CD4-positive, alpha-beta T cell treated with Interleukin-17A for 1 hour (primary cell): ENCODE measurements around the gene HBS1L.
"Not testable (repeated sequence)": the region's sequence is repeated elsewhere in the genome, so short reads cannot be mapped to it uniquely, and the experiment has no call there.

ENCODE experiments used
- DNase-seq: peaks from one replicate; pipeline ENCODE4 v3.0.0-alpha.2; 2020

The HBS1L gene

GRCh38 chr6:135073756-135074393 is 19.3 kb upstream of the HBS1L start:
- no peak for DNase-seq

GRCh38 chr6:135073217-135073616 is 18.6 kb upstream of the HBS1L start:
- DNase-seq: no peak

DNA sequence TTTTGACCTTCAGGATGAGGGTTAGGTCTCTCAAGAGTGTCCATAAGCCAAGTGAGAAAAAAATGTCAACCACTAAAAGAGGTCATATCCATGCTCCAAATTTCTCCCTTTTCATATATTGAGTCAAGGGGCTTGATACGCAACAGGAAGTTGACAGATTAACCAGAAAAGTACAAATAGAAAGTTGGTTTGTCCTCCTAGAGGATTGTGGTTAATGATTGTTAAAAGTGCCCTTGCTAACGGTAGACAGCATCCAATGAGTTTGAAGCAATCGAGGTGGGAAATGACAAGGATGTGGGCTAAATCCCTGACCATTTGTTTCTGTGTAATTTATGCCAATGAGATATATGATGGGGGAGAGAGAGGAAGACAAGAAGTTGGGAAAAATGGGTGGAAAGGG is 18.1 kb upstream of the HBS1L start:
- no peak for DNase-seq

DNA sequence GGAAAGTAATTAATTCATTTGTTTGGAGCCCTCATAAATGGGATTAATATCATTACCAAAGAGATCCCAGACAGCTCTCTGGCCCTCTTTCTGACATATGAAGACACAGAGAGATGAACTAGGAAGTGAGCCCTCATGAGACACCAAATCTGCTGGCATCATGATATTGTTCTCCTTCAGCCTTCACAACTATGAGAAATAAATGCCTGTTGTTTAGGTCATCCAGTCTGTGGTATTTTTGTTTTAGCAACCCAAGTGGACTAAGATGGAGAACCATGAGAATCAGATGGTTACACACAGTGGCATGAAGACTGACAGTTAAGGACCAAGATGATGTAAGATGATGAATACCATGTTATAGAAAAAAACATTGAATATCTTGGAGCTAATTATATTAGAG is 16.9 kb upstream of the HBS1L start:
- no peak for DNase-seq

DNA sequence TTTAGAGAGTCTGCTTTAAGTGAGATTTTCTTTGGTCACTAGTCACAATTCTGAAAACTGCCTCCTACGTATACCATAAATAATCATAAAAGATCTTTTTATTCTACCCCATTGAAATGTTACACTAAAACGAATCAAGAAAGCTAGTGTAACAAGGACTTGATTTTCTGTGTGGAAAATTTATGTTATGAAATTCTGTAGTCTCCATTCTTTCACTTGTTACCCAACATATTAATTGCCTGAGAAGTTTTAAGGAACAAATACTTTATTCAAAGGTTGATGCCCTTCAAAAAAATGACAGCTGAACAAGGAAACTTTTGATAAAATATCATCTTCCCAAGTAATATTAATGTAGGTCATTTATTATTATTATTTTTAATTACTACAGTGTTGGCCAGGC is 13.3 kb upstream of the HBS1L start:
- DNase-seq: no peak

DNA sequence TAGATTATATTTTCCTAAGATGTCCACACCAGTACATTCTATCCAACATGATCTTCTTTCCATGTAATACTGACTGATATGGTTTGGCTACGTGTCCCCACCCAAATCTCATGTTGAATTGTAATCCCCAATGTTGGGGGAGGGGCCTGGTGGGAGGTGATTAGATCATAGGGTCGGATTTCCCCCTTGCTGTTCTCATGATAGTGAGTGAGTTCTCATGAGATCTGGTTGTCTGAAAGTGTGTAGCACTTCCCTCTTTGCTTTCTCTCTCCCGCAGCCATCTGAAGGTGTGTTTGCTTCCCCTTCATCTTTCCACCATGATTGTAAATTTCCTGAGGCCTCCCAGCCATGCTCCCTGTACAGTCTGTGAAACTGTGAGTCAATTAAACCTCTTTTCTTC is 12.2 kb upstream of the HBS1L start:
- no peak for DNase-seq

- no peak for DNase-seq
These were observed 11.8 kb upstream of the HBS1L start for GRCh38 chr6:135066397-135066796.

GRCh38 chr6:135064586-135064985 is 10.0 kb upstream of the HBS1L start:
- DNase-seq: no peak

DNA sequence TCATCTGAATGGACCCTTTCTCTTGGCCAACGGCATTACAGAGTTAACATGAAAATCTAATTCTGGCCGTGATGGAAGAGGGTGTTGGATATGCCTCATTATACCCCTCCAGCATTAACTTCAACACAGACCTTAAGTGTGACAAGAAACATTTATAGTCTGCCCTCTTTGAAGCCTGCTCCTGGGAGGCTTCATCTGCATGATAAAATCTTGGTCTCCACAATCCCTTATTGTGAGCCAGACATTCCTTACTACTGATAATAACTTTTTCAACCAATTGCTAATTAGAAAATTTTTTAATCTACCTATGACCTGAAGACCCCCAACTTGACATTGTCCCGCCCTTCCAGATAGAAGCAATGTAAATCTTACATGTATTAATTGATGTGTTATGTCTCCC is 9.3 kb upstream of the HBS1L start:
- no peak for DNase-seq

- DNase-seq: no peak
These were observed 8.1 kb upstream of the HBS1L start for GRCh38 chr6:135062735-135063134.

- no peak for DNase-seq
These were observed 5.5 kb upstream of the HBS1L start for GRCh38 chr6:135060076-135060475.

- not testable (repeated sequence) for DNase-seq
These were observed 3.7 kb upstream of the HBS1L start for GRCh38 chr6:135058299-135058698.

DNA sequence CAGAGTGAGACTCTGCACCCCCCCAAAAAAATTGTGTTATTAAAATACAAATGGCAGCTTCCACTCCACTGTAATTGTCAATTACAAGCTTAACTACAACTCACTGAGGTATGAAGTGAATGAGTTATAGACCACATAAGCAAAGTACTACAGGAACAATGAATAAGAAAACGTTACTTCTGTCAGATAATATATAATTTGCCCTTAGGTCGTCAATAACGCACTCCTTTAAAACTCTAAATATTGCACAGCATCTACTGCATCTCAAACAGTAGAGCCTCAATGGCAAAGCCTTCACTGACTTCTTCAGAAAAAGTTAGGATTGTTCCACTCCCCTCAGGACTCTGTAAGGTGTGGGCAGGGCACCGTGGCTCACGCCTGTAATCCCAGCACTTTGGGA is 2.0 kb upstream of the HBS1L start:
- no peak for DNase-seq

- no peak for DNase-seq
These were observed 425 bp downstream of the HBS1L start for GRCh38 chr6:135054226-135054568.

- DNase-seq: no peak
These were observed 1.2 kb downstream of the HBS1L start for GRCh38 chr6:135053406-135053805.

DNA sequence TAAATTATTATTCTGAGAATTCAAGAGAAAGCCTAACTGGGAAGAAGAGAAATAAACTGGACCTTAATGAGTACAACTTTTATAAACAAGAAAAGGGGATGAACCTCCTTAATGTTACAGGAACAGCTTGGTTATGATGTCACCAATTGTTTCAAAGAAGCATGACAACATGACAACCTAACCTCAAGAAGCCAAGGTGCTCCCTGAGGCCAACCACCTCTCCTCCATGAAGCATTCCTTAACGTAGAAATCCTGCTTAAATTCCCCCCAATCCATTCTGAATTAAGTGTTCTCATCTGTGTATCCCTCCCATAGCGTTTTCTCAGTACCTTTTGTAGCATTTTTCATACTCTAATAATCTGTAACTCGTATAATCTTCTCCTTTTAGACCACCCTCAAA is 1.7 kb downstream of the HBS1L start:
- no peak for DNase-seq

DNA sequence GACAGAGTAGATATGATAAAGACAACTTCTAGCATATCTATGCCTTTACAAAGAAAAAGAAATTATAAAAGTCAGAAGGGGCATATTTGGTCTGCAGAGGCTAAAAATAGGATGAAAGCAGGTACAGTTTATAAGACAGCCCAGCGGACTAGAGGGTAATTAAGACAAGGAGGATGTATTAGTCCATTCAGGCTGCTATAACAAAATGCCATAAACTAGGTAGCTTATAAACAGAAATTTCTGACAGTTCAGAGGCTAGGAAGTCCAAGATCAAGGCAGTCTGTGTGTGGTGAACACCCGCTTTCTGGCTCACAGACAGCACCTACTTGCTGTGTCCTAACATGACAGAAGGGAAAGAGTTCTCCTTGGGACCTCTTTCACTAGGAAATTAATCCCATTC is 5.7 kb downstream of the HBS1L start:
- DNase-seq: no peak

GRCh38 chr6:135047336-135047735 is 7.3 kb downstream of the HBS1L start:
- no peak for DNase-seq

- DNase-seq: peak; percentile 35
These were observed 7.7 kb downstream of the HBS1L start for GRCh38 chr6:135046912-135047311.

DNA sequence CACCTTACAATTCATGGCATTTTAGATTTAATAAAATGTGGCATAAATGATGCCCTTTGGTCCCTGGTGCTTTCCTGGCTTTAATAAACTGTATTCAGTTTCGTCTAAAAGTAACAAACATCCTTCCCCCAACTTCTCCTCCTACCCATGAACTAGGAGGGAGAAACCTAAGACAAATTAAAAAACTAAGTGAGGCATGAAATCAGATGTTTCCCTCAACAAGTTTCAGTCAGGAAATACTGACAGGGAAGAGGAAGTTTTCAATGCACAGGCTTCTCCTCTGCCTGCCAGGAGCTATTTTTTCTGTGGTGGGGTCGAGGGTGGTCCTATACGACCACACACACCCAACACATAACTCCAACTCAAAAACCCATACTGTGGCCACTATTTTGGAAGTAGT is 10.0 kb downstream of the HBS1L start:
- DNase-seq: no peak

DNA sequence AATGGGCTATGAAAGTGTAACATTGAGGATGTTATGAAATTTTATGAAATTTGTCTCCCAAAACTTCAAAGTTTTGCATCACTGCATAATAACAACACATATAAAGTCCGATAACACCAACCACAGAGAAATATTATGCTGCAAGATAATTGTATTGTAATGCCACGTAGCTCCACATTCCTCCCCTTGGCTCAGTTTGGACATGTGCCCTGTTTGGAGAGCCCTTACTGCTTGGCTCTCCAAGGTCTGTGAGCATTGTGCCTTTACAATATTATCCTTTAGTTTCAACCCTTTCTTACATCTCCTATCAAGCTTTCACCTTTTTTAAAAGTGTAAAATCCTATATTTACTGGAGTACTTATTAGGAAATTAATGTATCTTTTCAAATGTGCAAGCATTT is 10.8 kb downstream of the HBS1L start:
- DNase-seq: no peak

DNA sequence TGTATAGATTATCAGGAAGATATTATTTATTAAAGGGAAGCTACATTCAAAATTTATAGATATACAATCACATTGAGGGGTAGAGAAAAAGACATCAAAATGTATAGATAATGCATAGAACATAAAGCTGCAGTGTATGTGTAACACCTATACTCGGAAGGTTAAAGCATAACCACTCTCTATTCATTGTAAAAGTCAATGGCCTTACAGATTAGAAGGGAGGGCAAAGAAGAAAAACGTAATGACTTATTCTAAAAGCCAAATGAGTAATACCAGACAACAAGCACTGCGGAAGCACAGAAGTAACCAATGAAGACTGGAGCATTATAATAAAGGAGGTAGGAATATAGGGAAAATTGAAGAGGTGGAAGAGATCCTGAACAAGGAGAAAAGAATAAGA is 11.3 kb downstream of the HBS1L start:
- DNase-seq: no peak

GRCh38 chr6:135038335-135038734 is 16.3 kb downstream of the HBS1L start:
- DNase-seq: no peak

- DNase-seq: no peak
These were observed 17.1 kb downstream of the HBS1L start for GRCh38 chr6:135037541-135037940.

GRCh38 chr6:135036731-135037420 is 17.7 kb downstream of the HBS1L start:
- no peak for DNase-seq
